Mesothelial cell of epicardium (in vitro differentiated cells): ENCODE results near the gene PLXNA2. TPM values are rescaled to one million over a fixed set of nuclear protein-coding genes. Genes with fewer than 3 reads are reported as not detected.

Experiments
- DNase-seq, 2 experiments: peaks; one replicate each; pipeline ENCODE4 v3.0.0; 2021; ENCODE audit warnings: low spot score in 2 of 2; ENCODE audit not compliant: unreplicated experiment in 2 of 2
- H3K27ac Mint-ChIP-seq: 2 replicates; pipeline ENCODE4 v1.8.0; 2021; ENCODE audit warnings: mixed read lengths
- H3K27me3 Mint-ChIP-seq: 2 replicates; pipeline ENCODE4 v1.8.0; 2021; ENCODE audit warnings: low read depth, mixed read lengths
- H3K36me3 Mint-ChIP-seq: 2 replicates; pipeline ENCODE4 v1.8.0; 2021; ENCODE audit warnings: mixed read lengths
- H3K4me1 Mint-ChIP-seq: 2 replicates; pipeline ENCODE4 v1.8.0; 2021; ENCODE audit warnings: mixed read lengths
- H3K4me3 Mint-ChIP-seq: 2 replicates; pipeline ENCODE4 v1.8.0; 2021; ENCODE audit warnings: mild to moderate bottlenecking, moderate library complexity, mixed read lengths
- H3K9me3 Mint-ChIP-seq: 2 replicates; pipeline ENCODE4 v1.8.0; 2021; ENCODE audit warnings: mixed read lengths
- CTCF ChIP-seq: fragments of 200-600 bp; sonication (generic); IDR thresholded peaks from one replicate; pipeline ENCODE4 v1.5.0; 2021; ENCODE audit warnings: antibody characterized with exemption; ENCODE audit not compliant: unreplicated experiment
- total RNA-seq: library from RNA; stranded (reverse); gene quantifications from 3 replicates; pipeline ENCODE4 v1.2.1, GENCODE V29; 2021

PLXNA2 gene
- total RNA-seq, 1 donor from 2014 or later, result 14.7 TPM

DNA sequence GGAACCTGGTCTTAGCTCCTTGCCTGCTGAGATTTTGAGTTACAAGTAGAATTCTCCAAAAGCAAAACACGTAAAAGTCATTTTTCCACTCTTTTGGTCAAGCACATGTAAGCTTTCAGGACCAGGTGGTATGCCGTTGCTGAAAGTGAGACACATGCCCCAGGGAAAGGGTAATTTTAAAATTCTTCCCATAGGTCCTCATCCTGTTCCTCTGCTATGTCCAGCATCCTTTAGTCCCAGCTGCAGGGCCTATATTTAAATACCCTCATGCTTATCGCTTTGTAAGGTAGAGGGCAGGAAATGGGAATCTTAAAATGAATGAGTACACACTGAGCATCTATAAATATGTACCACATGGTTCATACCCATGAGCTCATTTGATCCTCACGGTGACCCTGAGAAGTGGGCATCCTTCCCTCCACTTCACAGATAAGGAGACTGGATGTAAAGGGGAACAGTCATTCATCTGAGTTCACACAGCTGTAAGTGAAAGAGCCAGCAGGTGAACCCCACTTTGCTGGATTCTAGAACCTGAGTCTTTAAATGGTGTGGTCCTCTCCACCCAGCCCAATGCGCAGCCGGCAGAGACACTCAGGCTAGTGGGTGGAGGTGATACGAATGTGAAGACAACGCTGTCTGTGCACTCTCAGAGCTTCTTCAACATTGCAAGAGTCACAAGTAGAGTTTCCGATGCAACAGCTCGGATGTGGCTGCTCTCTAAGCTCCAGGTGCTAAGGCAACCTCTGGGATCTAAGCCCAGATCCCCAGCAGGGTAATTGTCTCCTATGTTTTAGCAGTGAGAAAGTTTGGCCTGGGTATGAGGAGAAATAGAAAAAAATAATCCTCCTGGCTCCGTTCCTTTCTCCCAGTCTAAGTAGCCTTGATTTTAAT is 163.5 kb downstream of the PLXNA2 start:
- no peak for TF ChIP-seq CTCF
- no peak for DNase-seq
- no peak overlapping the region for H3K4me3 Mint-ChIP-seq
- peaks cover 8% of the 10 kb centered on the region for H3K4me1 Mint-ChIP-seq
- H3K27ac Mint-ChIP-seq, result no peak overlapping the region
- H3K27me3 Mint-ChIP-seq, result peaks cover 17% of the 10 kb centered on the region
- peaks cover 2% of the 10 kb centered on the region for H3K36me3 Mint-ChIP-seq
- H3K9me3 Mint-ChIP-seq, result no peaks in the 10 kb centered on the region

DNA sequence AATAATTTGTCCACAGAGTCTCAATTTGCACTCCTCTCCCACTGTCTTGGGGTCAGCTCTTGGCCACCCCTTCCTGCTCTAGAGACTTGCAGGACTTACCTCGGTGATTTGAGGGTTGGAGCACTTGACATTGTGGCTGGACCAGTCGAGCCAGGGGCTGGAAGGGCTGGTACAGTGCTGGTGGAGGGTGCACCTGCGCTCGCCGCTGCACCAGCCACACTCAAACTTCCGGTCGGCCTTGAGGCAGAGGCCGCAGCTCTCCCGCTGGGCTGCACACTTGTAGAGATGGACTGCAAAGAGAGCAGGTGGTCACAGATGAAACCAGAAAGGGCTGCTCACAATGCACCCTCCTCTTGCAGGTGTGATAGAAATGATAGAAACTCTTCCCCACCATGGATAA is 165.0 kb downstream of the PLXNA2 start:
- Mint-ChIP-seq H3K36me3 (peaks cover 2% of the 10 kb centered on the region), H3K9me3 (no peaks in the 10 kb centered on the region), H3K27me3 (peaks cover 16% of the 10 kb centered on the region), H3K27ac (no peak overlapping the region), H3K4me1 (peaks cover 7% of the 10 kb centered on the region), H3K4me3 (no peak overlapping the region)
- TF ChIP-seq CTCF, result no peak
- no peak for DNase-seq

DNA sequence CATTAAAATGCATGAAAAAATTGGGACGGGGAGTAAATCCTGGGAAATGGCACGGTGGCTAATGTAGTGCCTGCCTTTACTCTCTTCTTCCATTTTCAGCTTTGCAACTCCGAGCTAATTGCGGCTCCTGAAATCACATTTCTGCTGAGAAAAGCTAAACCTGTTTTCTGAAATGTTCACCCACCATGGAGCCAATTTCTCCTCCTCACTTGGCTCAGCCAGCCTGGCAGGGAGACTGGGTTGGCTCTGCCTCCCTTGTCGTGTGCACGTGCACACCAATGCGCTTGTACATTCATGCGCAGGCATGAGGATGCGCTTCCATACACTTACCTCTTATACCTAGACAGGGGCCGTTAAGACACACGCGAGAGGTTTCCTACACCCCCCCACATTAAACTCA is 165.4 kb downstream of the PLXNA2 start:
- Mint-ChIP-seq H3K36me3 (peaks cover 2% of the 10 kb centered on the region), H3K4me3 (no peak overlapping the region), H3K27me3 (peaks cover 18% of the 10 kb centered on the region), H3K4me1 (peaks cover 6% of the 10 kb centered on the region), H3K27ac (no peak overlapping the region), H3K9me3 (no peaks in the 10 kb centered on the region)
- no peak for TF ChIP-seq CTCF
- DNase-seq, result no peak

GRCh38 chr1:208077232-208078075 is 166.7 kb downstream of the PLXNA2 start:
- TF ChIP-seq CTCF, result no peak
- H3K27ac Mint-ChIP-seq, result no peak overlapping the region
- no peak overlapping the region for H3K4me3 Mint-ChIP-seq
- DNase-seq, result no peak
- peaks cover 2% of the 10 kb centered on the region for H3K36me3 Mint-ChIP-seq
- peaks cover 14% of the 10 kb centered on the region for H3K27me3 Mint-ChIP-seq
- no peaks in the 10 kb centered on the region for H3K9me3 Mint-ChIP-seq
- no peaks in the 10 kb centered on the region for H3K4me1 Mint-ChIP-seq

DNA sequence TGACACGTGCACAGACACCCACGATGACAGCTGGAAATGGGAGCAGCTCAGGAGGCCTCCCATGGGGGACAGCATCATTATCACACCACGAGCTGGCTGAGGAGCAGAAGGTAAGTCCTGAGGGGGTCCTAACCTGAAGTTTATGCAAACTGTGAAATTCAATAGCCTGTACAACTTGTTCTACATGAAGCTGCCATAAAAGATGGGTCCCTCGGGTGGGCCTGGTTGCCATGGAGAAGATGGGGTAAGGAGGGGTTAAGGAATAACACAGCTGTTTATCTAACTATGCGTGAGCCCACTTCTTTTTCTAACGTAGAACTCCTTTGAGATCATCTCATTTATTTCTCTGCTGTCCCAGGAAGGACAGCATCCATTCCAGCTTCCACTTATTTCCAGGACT is 169.8 kb downstream of the PLXNA2 start:
- no peak for DNase-seq
- TF ChIP-seq CTCF, result no peak
- peaks cover 2% of the 10 kb centered on the region for H3K36me3 Mint-ChIP-seq
- H3K27me3 Mint-ChIP-seq, result peaks cover 15% of the 10 kb centered on the region
- H3K4me3 Mint-ChIP-seq, result no peak overlapping the region
- no peak overlapping the region for H3K27ac Mint-ChIP-seq
- no peaks in the 10 kb centered on the region for H3K9me3 Mint-ChIP-seq
- no peaks in the 10 kb centered on the region for H3K4me1 Mint-ChIP-seq
